Uterine smooth muscle cell (primary cell): ENCODE results near the gene LCP2. TPM values are rescaled to one million over a fixed set of nuclear protein-coding genes. Genes with fewer than 3 reads are reported as not detected.

Source experiments
- total RNA-seq: library from RNA; depleted of rRNA; stranded (reverse); fragments of >200 nt; gene quantifications from 2 replicates; pipeline ENCODE4 v1.2.3, GENCODE V29; 2014

LCP2 gene
- total RNA-seq = 0.25 TPM in 1 of 2 replicates, not detected in the other

DNA sequence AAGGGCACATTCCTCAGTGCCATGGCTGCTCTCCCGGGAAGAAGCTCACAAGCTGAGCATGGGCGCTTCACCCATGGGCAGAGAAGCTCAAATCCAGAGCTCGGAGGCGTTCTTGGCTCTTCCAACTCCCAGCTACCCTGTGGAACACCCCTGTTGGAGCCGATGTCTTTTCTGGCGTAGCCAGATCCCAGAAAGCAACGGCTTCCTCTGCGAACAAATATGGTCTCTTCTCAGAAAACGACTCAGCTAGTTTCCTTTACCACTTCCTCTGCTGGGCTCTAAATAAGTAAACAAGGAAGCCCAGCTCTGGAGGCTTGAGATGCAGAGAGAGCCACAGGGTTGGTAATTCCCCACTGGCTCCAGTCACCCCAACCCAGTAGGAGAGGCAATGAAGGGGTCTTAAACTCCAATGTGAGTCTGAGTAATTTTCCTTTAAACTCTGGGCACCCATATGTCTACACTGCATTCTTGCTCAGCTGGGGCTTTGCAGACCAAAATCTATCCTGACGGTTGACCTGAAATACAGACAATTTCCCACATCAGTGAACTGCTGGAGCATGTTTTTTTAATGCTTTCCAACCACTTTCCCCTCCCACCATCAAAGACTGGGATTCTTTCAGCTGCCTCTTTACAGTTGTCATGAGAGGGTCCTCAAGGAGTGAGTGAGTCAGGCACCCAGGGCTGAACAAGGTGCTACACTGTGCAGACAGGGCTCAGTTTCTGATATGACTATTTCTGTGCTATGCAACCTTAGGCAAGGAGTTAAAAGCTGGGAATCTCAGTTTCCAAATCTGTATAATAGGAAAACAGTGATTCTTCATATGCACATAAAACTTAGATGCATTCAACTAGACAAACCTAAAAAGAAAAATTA is at the start of gene LCP2:
LCP2 (minus strand) TSS at position 189 of the 874 bp plus-strand sequence; CDS start at position 23, 166 bp downstream.

DNA sequence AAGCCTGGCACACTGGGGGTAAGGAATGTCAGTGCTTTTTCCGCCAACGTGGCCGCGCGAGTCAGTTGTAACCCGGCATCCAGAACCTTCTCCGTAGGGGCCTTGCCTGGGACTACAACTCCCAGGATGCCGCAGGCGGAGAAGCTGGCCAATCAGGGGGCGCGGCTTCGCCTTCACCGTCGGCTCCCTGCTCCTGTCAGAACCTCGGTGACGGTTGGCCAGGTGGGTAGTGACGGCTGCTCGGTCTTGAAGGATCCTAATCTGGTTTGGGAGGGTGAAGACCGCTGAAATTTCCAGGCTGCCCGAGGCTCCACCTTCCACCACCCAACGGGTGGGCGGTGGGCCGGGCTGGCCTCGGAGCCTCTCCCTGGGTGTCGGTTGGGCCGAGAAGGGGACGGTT is 64.8 kb downstream of the LCP2 start, which contains the start of gene C5orf58:
C5orf58 (plus strand) TSS at position 200 of the 400 bp plus-strand sequence. CDS start 1,992 bp downstream, outside the sequence.

Other genes starting within 250 kb of the LCP2 start
- not detected in 2 replicates for gene FOXI1, start 191.9 kb downstream of the LCP2 start, total RNA-seq
- not detected in 2 replicates for gene C5orf58, start 64.8 kb downstream of the LCP2 start, total RNA-seq
- under 0.01 TPM in 1 of 2 replicates, not detected in the other for gene KCNMB1, start 91.6 kb upstream of the LCP2 start, total RNA-seq
- gene KCNIP1, start 206.2 kb upstream of the LCP2 start, total RNA-seq = not detected in 2 replicates